Measurements from ENCODE around the gene HLX.

DNA sequence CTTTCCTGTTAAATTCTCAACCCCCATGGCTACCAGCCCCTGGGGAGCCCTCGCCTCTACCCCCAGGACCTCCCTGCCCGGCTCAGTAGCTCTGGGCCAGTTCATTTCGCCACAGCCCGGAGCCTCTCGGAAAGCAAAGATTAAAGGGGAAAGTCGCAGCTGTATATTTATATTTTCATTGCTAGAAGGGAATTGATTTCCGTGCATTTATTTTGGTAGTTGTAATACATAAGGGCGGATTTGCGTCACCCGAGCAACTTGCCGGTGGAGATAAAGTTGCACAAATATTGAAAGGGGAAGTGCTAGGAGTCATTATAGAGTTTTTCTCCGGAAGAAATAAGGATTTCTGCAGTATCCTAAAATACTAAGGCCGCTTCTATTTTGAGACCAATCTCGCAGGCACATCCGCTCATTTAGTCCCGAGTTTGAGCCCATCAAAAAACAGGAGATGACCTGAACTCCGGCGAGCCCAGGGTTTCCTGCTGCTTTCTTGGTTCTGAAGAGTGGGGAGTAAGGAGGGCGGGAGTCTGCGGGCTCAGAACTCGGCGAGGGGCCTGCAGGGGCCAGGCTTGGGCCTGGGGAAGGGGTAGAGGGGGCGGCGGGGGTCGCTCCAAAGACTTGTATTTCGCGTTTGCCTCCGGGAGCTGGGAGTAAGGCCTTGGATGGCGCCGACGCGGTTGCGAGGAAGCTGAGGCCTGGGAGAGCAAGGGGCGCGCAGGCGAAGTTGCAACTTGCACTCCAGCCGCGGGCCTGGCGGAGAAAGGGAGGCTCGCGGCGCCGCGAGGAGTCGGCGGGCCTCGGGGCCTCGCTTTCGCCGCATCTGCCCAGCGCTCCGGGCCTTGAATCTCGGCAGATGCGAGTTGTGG, 2.5 kb upstream of the HLX start:
- TF ChIP-seq EZH2 (IDR thresholded peaks at IDR 0.05; ENCODE audit: borderline replicate concordance, low read length): no peak
- TF ChIP-seq, protein P1, sequence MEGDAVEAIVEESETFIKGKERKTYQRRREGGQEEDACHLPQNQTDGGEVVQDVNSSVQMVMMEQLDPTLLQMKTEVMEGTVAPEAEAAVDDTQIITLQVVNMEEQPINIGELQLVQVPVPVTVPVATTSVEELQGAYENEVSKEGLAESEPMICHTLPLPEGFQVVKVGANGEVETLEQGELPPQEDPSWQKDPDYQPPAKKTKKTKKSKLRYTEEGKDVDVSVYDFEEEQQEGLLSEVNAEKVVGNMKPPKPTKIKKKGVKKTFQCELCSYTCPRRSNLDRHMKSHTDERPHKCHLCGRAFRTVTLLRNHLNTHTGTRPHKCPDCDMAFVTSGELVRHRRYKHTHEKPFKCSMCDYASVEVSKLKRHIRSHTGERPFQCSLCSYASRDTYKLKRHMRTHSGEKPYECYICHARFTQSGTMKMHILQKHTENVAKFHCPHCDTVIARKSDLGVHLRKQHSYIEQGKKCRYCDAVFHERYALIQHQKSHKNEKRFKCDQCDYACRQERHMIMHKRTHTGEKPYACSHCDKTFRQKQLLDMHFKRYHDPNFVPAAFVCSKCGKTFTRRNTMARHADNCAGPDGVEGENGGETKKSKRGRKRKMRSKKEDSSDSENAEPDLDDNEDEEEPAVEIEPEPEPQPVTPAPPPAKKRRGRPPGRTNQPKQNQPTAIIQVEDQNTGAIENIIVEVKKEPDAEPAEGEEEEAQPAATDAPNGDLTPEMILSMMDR (conservative IDR thresholded peaks at IDR 0.05 in 1 of 2, IDR thresholded peaks at IDR 0.05 in 1 of 2; ENCODE audit: extremely low read depth in 1 of 2, insufficient read depth in 1 of 2, low read depth in 1 of 2, low read length in 2 of 2): no peak
